HG02884 (cell line): Measurements from ENCODE around the gene TSSK6.

ENCODE experiments used
- ATAC-seq: cut with Tn5 transposase; IDR thresholded peaks from one replicate; pipeline ENCODE4 v1.9.1; 2021; ENCODE audit warnings: mild to moderate bottlenecking, moderate library complexity; ENCODE audit not compliant: unreplicated experiment

Gene TSSK6

GRCh38 chr19:19545707-19546106 lies 30.4 kb upstream of the TSSK6 start:
- ATAC-seq = no peak

DNA sequence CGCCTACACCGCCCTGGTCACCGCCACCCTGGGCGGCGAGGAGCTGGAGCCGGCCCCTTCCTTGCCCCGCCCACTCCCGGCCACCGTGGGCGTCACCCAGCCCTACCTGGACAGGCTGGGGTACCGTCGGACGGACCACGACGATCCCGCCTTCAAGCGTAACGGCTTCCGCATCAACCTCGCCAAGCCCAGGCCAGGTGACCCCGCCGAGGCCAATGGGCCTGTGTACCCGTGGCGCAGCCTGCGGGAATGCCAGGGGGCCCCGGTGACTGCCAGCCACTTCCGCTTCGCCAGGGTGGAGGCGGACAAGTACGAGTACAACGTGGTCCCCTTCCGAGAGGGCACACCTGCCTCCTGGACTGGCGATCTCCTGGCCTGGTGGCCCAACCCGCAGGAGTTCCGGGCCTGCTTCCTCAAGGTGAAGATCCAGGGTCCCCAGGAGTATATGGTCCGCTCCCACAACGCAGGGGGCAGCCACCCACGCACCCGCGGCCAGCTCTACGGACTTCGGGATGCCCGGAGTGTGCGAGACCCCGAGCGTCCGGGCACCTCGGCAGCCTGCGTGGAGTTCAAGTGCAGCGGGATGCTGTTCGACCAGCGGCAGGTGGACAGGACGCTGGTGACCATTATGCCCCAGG lies 29.7 kb upstream of the TSSK6 start:
- no peak for ATAC-seq

DNA sequence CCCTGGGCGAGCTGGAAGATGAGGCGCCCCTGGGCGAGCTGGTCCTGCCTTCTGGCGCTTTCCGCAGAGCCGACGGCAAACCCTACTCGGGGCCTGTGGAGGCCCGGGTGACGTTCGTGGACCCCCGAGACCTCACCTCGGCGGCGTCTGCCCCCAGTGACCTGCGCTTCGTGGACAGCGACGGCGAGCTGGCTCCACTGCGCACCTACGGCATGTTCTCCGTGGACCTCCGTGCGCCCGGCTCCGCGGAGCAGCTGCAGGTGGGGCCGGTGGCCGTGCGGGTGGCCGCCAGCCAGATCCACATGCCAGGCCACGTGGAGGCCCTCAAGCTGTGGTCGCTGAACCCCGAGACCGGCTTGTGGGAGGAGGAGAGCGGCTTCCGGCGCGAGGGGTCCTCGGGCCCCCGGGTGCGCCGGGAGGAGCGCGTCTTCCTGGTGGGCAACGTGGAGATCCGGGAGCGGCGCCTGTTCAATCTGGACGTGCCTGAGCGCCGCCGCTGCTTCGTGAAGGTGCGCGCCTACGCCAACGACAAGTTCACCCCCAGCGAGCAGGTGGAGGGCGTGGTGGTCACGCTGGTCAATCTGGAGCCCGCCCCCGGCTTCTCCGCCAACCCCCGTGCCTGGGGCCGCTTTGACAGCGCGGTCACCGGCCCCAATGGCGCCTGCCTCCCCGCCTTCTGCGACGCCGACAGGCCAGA lies 29.1 kb upstream of the TSSK6 start:
- ATAC-seq = no peak

- no peak for ATAC-seq
These were observed 28.3 kb upstream of the TSSK6 start for GRCh38 chr19:19543640-19544039.

DNA sequence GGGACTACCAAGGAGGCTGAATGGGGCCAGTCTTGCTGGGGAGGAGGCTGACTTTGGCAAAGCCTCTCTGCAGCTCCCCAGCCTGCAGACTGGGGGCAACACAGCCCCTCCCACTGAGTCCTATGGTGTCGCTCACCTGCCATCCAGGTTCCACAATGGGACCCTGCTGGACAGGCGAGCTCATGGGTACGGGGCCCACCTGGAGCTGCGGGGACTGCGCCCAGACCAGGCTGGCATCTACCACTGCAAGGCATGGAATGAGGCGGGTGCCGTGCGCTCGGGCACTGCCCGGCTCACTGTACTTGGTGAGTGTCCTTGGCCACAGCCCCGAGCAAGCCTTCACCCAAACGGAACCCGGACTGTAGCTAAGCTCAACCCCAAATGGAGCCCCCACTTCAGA lies 27.8 kb upstream of the TSSK6 start:
- ATAC-seq = no peak

- ATAC-seq = no peak
These were observed 27.2 kb upstream of the TSSK6 start for GRCh38 chr19:19542507-19542906.

- no peak for ATAC-seq
These were observed 26.3 kb upstream of the TSSK6 start for GRCh38 chr19:19541616-19542015.

DNA sequence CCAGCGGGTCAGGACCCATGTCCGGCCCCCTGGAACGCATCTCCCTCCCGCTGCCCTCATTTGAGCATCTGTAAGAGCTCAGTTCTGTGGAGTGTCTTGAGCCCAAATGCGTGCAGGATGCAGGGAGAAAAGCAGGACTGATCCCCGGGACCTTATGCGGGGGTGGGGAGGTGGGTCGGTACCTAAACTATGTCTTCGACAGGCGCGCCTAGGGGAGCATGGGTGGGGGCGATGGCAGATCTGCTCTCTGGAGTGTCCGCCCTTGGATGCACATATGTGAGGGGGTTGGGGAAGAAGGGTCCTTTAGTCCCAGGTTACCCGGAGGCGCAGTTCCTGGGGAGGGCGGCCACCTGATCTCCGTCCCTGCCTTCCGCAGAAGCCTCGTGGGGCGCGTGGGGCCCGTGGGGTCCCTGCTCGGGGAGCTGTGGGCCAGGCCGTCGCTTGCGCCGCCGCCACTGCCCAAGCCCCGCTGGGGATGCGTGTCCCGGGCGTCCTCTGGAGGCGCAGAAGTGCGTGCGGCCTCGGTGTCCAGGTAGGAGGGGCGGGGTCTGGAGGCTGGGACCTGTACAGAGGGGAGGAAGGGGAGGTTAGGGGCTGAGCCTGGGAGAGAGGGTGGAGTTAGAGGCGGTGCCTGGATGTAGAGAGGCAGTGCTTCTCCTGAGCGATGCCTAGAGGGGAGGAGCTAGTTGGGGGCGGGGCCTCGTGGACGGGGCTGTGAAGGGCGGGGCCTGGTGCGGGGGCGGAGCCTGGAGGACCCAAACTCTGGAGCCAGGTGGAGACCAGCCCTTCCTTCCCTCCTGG lies 25.6 kb upstream of the TSSK6 start:
- ATAC-seq = no peak

- ATAC-seq = no peak
These were observed 24.8 kb upstream of the TSSK6 start for GRCh38 chr19:19540064-19540714.

GRCh38 chr19:19539698-19540063 lies 24.3 kb upstream of the TSSK6 start:
- no peak for ATAC-seq

- ATAC-seq = no peak
These were observed 23.4 kb upstream of the TSSK6 start for GRCh38 chr19:19538785-19539166.

- no peak for ATAC-seq
These were observed 22.9 kb upstream of the TSSK6 start, which contains the start of gene CILP2 for GRCh38 chr19:19538061-19538784. Gene CILP2, plus strand, starts transcription at chr19:19538265. Its CDS starts 85 bp downstream, at chr19:19538350.

DNA sequence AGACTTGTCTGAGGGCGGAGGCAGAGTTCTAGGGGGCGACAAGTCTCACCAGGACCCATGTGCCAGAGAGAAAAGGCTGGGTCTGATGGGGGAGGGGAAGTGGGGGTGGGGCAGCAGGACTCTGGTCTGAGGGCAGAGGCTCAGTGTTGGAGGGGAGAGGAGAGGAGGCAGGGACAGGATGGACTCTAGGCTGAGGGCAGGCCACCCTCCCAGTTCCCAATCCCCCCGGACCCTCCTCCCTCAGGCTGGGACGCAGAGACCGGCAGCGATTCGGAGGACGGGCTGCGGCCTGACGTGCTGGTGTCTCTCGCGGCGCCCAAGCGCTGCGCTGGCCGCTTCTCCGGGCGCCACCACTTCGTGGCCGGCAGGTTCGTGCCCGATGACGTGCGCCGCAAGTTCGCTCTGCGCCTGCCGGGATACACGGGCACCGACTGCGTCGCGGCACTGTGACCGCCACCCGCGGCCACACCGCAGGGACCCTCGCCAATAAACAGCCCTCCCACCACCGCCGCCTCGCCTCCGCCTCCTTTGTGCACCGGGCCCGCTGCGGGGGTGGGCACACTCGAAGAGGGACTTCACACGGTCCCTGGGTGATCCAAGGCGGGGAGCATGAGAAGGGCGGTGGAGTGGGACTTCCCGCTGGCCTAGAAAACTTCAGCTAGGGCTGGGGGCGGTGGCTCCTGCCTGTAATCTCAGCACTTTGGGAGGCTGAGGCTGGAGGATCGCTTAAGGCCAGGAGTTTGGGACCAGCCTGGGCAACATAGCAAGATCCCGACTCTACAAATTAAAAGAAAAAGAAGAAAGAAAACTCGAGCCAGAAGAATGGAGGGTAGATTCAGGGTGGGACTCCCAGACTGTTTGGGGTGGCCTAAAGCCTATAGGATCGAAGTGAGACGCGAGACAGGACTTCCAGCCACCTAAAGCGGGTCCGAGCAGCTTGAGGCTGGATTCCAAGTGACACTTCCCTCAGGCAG lies 22.0 kb upstream of the TSSK6 start:
- no peak for ATAC-seq

GRCh38 chr19:19535311-19536191 lies 20.2 kb upstream of the TSSK6 start:
- no peak for ATAC-seq

DNA sequence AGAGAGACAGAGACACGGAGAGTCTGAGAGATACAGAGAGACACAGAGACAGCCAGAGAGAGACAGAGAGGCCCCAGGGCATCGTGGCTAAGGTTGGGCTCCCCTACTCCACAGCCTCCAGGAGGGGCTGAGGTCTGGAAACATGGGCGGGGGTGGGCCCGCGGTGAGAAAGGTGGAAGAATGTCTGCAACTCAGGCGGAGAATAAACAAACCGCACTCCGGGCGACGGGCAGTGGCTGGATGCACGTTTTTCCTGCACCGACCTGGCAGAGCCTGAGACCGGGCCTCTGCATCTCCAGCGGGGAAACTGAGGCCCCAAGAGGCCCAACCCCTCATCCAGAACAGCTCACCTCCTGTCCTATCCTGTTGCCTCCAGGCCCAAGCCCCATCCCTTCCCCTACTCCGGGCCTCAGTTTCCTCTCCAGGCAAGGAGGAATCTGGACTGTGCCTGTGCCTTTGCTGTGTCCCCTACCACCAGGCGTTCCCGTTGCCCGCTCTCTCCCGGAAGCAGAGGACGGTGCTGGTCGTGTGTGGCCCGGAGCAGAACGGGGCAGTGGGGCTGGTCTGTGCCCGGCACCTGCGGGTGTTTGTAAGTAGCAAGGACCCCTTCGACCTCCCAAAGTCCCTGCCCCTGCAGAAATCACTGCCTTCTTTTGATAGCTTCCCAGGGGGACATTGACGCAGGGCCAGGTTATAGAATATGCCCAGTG lies 19.4 kb upstream of the TSSK6 start:
- ATAC-seq = no peak

- ATAC-seq = no peak
These were observed 18.5 kb upstream of the TSSK6 start for GRCh38 chr19:19533841-19534240.

DNA sequence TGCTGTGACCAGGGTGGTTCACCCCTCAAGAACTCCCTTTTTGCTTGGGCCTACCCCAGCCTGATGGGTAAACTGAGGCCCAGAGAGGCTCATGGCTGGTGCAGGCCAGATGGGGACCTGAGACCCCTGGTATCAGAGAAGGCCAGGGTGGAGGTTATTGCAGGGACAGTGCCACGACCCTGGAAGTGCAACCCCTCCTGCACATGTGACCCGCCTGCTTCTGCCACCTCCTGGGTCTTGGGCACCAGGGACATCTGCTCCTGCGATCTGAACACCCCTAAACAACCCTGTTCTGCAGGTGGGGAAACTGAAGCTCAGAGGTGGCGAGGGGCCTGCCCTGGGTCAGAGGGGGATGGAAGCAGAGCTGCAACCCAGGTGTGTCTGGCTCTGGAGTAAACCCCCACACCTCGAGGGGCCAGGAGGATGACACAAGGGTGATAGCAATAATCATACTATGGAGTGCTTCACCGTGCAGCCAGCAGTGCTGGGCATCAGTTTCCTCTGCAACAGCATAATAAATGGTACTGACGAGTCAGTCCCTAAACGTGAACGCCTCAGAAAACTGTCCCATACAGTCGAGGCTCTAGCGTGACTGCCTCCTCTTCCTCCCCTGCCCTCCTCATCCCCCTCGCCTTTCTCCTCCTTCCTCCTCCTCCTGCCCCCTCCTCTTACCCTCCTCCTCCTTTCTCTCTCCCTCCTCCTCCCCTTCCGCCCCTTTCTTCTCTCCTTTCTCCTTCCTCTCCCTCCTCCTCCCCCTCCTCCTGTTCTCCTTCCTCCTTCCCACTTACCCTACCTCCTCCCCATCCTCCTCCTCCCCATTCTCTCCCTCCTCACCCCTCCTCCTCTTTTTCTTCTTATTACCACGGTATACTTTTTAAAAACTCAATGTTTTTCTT lies 17.7 kb upstream of the TSSK6 start:
- ATAC-seq = no peak
